HG03460 (cell line): ENCODE results near the gene CHI3L2.

Experiments used
- ATAC-seq: cut with Tn5 transposase; IDR thresholded peaks from one replicate; pipeline ENCODE4 v1.9.1; 2021; ENCODE audit not compliant: unreplicated experiment

Gene CHI3L2

DNA sequence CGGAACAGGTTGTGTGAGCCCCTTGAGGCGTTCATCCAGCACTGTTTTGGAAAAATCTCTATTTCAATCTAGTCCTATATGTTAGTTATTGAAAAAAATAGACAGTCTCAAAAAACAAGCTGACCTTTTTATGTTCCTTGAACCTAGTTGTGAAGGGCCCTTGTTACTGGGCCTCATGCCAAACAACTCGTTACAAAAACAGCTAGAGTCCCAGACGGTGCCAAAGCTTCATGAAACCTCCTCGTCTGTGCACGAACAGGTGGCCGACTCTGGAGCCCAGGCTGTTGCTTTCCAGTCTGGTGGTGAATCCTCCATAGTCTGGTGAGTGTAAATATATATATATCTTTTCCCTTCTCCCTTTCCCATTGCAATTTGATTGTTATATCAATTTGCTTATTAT is 63.1 kb downstream of the CHI3L2 start, which contains the start of gene CHIA:
Gene CHIA, plus strand, starts transcription at position 222 of the 400 bp plus-strand sequence. CDS start 19,617 bp downstream, outside the sequence.
- ATAC-seq = no peak
